ENCODE data around the gene CSF1R.

GRCh38 chr5:150131461-150131860 is 45.1 kb upstream of the CSF1R start:
- TF ChIP-seq, protein P1, sequence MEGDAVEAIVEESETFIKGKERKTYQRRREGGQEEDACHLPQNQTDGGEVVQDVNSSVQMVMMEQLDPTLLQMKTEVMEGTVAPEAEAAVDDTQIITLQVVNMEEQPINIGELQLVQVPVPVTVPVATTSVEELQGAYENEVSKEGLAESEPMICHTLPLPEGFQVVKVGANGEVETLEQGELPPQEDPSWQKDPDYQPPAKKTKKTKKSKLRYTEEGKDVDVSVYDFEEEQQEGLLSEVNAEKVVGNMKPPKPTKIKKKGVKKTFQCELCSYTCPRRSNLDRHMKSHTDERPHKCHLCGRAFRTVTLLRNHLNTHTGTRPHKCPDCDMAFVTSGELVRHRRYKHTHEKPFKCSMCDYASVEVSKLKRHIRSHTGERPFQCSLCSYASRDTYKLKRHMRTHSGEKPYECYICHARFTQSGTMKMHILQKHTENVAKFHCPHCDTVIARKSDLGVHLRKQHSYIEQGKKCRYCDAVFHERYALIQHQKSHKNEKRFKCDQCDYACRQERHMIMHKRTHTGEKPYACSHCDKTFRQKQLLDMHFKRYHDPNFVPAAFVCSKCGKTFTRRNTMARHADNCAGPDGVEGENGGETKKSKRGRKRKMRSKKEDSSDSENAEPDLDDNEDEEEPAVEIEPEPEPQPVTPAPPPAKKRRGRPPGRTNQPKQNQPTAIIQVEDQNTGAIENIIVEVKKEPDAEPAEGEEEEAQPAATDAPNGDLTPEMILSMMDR (IDR thresholded peaks at IDR 0.05; ENCODE audit: extremely low read depth in 1 of 2, insufficient read depth in 1 of 2, low read depth in 1 of 2, low read length in 2 of 2), result no peak
- no peak for TF ChIP-seq EZH2 (IDR thresholded peaks at IDR 0.05; ENCODE audit: borderline replicate concordance, low read depth, low read length, severe bottlenecking)
- no peak for TF ChIP-seq POLR2AphosphoS5 (IDR thresholded peaks at IDR 0.05; ENCODE audit: insufficient read depth, low read depth, low read length)
- no peak for TF ChIP-seq POLR2A (IDR thresholded peaks at IDR 0.05; ENCODE audit: low read depth, low read length)
- no peak for TF ChIP-seq JUN (IDR thresholded peaks at IDR 0.05; ENCODE audit: borderline replicate concordance, insufficient read depth, insufficient read length, low read depth)
- TF ChIP-seq, protein P2, sequence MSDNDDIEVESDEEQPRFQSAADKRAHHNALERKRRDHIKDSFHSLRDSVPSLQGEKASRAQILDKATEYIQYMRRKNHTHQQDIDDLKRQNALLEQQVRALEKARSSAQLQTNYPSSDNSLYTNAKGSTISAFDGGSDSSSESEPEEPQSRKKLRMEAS (IDR thresholded peaks at IDR 0.05; ENCODE audit: insufficient read depth, insufficient read length), result no peak
- TF ChIP-seq FOS (IDR thresholded peaks at IDR 0.05; ENCODE audit: borderline replicate concordance, insufficient read depth, low read length), result no peak
- TF ChIP-seq MYC (IDR thresholded peaks at IDR 0.05; ENCODE audit: low read depth, low read length), result no peak
- no peak for TF ChIP-seq GATA2 (IDR thresholded peaks at IDR 0.05; ENCODE audit: insufficient read depth, insufficient read length, low read depth, low read length)
